Cardiac muscle cell (in vitro differentiated cells and primary cell): ENCODE data around the gene PLEKHG4. TPM values are rescaled to one million over a fixed set of nuclear protein-coding genes. Genes with fewer than 3 reads are reported as not detected.

Experiments
- DNase-seq, 2 donors: peaks; one replicate each; pipeline versions ENCODE4 v3.0.0 to v3.0.0-alpha.2; 2010 to 2017; ENCODE audit warnings: low read depth in 1 of 2, low spot score in 1 of 2
- H3K27ac ChIP-seq: fragments of 200-600 bp; sonication (generic); 2 replicates; pipeline ENCODE4 v1.5.1; 2016
- H3K27me3 ChIP-seq: fragments of 200-600 bp; sonication (generic); 2 replicates; pipeline ENCODE4 v1.6.0; 2016; ENCODE audit warnings: control low read depth
- H3K36me3 ChIP-seq: fragments of 200-600 bp; sonication (generic); 2 replicates; pipeline ENCODE4 v1.5.1; 2016; ENCODE audit warnings: control low read depth
- H3K4me1 ChIP-seq: fragments of 200-600 bp; sonication (generic); 2 replicates; pipeline ENCODE4 v1.8.1; 2017; ENCODE audit warnings: low read depth, mild to moderate bottlenecking, mixed run types
- H3K4me3 ChIP-seq: fragments of 200-600 bp; sonication (generic); 2 replicates; pipeline ENCODE4 v1.5.1; 2016; ENCODE audit warnings: mild to moderate bottlenecking
- H3K9me3 ChIP-seq: fragments of 200-600 bp; sonication (generic); 2 replicates; pipeline ENCODE4 v1.5.1; 2017; ENCODE audit warnings: low read depth, mild to moderate bottlenecking, control low read depth
- CTCF ChIP-seq: IDR thresholded peaks from 2 replicates; pipeline ENCODE4 v1.5.1; 2012; ENCODE audit warnings: low read depth, mild to moderate bottlenecking, low read length
- polyA plus RNA-seq: library from polyadenylated mRNA; unstranded; fragments of >200 nt; fragmentation: Nextera tagmentation; extraction: Ambion mirVana; gene quantifications from 2 replicates; pipeline ENCODE4 v1.2.1, GENCODE V29; 2016
- total RNA-seq: library from RNA; depleted of rRNA; stranded (reverse); fragments of >200 nt; gene quantifications from 2 replicates; pipeline ENCODE4 v1.2.3, GENCODE V29; 2016

The PLEKHG4 gene
- total and polyA plus RNA-seq, 2 experiments from 2014 or later: 1.0 to 6.8 TPM

- H3K4me1 ChIP-seq: no peaks in the 10 kb centered on the region
- no peak overlapping the region for H3K4me3 ChIP-seq
- no peaks in the 10 kb centered on the region for H3K9me3 ChIP-seq
- no peak for DNase-seq
- no peaks in the 10 kb centered on the region for H3K36me3 ChIP-seq
- no peak for TF ChIP-seq CTCF
- H3K27me3 ChIP-seq: peaks cover 7% of the 10 kb centered on the region
- no peak overlapping the region for H3K27ac ChIP-seq
Observed at GRCh38 chr16:67254801-67255552, 24.4 kb upstream of the PLEKHG4 start.

- H3K36me3 ChIP-seq: no peaks in the 10 kb centered on the region
- no peak overlapping the region for H3K27ac ChIP-seq
- H3K4me3 ChIP-seq: no peak overlapping the region
- no peak for TF ChIP-seq CTCF
- DNase-seq: no peak
- H3K9me3 ChIP-seq: no peaks in the 10 kb centered on the region
- H3K27me3 ChIP-seq: no peaks in the 10 kb centered on the region
- H3K4me1 ChIP-seq: no peaks in the 10 kb centered on the region
Observed at GRCh38 chr16:67255553-67256221, 23.6 kb upstream of the PLEKHG4 start.

GRCh38 chr16:67256701-67257230 is 22.6 kb upstream of the PLEKHG4 start:
- Histone ChIP-seq H3K36me3 (no peaks in the 10 kb centered on the region), H3K9me3 (no peaks in the 10 kb centered on the region), H3K27me3 (no peaks in the 10 kb centered on the region), H3K4me3 (no peak overlapping the region), H3K4me1 (peaks cover 4% of the 10 kb centered on the region), H3K27ac (no peak overlapping the region)
- DNase-seq: no peak
- no peak for TF ChIP-seq CTCF

- no peak for DNase-seq
- no peaks in the 10 kb centered on the region for H3K27me3 ChIP-seq
- H3K9me3 ChIP-seq: no peaks in the 10 kb centered on the region
- H3K27ac ChIP-seq: no peak overlapping the region
- H3K4me1 ChIP-seq: peaks cover 4% of the 10 kb centered on the region
- no peak overlapping the region for H3K4me3 ChIP-seq
- no peaks in the 10 kb centered on the region for H3K36me3 ChIP-seq
- no peak for TF ChIP-seq CTCF
Observed at GRCh38 chr16:67257486-67258160, 21.7 kb upstream of the PLEKHG4 start.

GRCh38 chr16:67258161-67258835 is 21.0 kb upstream of the PLEKHG4 start:
- no peak overlapping the region for H3K27ac ChIP-seq
- no peak for DNase-seq
- no peaks in the 10 kb centered on the region for H3K36me3 ChIP-seq
- no peaks in the 10 kb centered on the region for H3K9me3 ChIP-seq
- H3K4me3 ChIP-seq: no peak overlapping the region
- H3K4me1 ChIP-seq: peaks cover 4% of the 10 kb centered on the region
- TF ChIP-seq CTCF: no peak
- H3K27me3 ChIP-seq: no peaks in the 10 kb centered on the region
